ENCODE measurements around the gene HIPK2.

Gene HIPK2

DNA sequence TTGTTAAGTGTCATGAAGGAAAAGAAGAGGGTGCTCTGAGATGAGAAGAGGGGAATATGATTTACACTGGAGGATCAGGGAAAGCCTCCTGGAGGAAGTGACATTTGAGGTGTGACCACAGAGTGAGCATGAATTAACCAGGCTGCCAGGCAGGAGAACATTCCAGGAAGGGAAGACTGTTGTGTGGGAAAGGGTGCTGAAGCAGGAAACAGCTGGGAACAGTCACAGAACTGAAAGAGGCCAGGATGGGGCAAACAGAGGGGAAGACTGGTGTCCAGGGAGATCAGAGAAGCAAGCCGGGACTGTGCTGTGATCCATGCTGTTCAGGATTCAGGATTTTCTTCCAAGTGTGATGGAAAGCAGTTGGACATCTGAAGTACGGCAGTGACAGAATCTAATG, 14.9 kb downstream of the HIPK2 start:
- in situ Hi-C loops (cut with MboI; ENCODE audit: low sequenced_read_pairs, unreplicated experiment), result no loop called here
- DNase-seq (ENCODE audit: low spot score), result no peak
- TF ChIP-seq, protein P1, sequence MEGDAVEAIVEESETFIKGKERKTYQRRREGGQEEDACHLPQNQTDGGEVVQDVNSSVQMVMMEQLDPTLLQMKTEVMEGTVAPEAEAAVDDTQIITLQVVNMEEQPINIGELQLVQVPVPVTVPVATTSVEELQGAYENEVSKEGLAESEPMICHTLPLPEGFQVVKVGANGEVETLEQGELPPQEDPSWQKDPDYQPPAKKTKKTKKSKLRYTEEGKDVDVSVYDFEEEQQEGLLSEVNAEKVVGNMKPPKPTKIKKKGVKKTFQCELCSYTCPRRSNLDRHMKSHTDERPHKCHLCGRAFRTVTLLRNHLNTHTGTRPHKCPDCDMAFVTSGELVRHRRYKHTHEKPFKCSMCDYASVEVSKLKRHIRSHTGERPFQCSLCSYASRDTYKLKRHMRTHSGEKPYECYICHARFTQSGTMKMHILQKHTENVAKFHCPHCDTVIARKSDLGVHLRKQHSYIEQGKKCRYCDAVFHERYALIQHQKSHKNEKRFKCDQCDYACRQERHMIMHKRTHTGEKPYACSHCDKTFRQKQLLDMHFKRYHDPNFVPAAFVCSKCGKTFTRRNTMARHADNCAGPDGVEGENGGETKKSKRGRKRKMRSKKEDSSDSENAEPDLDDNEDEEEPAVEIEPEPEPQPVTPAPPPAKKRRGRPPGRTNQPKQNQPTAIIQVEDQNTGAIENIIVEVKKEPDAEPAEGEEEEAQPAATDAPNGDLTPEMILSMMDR (IDR thresholded peaks at IDR 0.05; ENCODE audit: borderline replicate concordance, control extremely low read depth, extremely low read depth, insufficient read depth, missing control alignments), result no peak

DNA sequence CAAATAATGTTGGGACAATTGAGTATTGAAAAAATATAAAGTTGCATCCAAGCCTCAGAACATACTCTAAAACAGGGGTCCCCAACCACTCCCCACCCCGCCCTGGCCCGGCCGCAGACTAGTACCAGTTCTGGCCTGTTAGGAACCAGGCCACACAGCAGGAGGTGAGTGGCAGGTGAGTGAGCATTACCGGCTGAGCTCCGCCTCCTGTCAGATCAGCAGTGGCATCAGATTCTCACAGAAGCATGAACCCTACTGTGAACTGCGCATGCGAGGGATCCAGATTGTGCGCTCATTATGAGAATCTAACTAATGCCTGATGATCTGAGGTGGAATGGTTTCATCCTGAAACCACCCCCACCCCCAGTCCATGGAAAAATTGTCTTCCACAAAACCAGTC, 19.4 kb downstream of the HIPK2 start:
- TF ChIP-seq, protein P1 (IDR thresholded peaks at IDR 0.05; ENCODE audit: borderline replicate concordance, control extremely low read depth, extremely low read depth, insufficient read depth, missing control alignments), result no peak
- in situ Hi-C loops (cut with MboI; ENCODE audit: low sequenced_read_pairs, unreplicated experiment), result no loop called here
- no peak for DNase-seq (ENCODE audit: low spot score)

DNA sequence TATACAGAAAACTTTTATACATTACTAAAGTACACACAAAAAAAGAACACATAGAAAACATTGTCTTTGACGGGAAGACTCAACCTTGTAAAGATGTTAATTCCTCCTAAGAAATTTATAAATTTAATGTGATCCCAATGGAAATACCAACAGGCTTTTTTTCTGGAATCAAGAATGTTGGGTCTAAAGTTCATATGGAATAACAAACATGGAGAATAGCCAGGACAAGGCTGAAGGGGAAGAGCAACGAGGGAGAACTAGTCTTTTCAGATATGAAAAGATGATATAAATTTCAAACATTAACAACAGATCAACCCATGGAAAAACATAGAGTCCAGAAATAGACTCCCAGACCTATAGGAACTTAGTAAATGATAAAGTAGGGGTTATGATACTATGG, 19.8 kb downstream of the HIPK2 start:
- DNase-seq (ENCODE audit: low spot score), result no peak
- in situ Hi-C loops (cut with MboI; ENCODE audit: low sequenced_read_pairs, unreplicated experiment), result no loop called here
- TF ChIP-seq, protein P1 (IDR thresholded peaks at IDR 0.05; ENCODE audit: borderline replicate concordance, control extremely low read depth, extremely low read depth, insufficient read depth, missing control alignments), result no peak

DNA sequence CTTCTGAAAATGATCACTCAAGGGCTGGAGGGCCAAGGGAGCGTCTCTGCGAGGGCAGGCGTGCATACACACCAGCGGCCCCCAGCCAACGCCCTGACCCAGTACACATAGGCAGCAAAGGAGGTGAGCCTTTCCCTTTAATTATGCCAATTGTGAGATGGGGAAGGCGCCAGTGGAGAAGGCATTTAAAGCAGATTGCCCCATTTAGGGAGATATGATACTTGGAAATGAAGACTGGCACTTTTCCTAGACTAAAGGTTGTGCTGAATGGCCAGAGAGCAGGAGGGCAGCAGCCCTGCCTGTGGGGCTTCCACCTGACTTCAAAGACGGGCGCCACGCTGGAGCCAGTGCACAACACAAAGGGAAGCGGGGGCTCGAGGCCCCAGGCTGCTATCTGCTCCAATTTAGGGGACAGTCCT, 24.1 kb downstream of the HIPK2 start:
- TF ChIP-seq, protein P1 (IDR thresholded peaks at IDR 0.05; ENCODE audit: borderline replicate concordance, control extremely low read depth, extremely low read depth, insufficient read depth, missing control alignments), result no peak

DNA sequence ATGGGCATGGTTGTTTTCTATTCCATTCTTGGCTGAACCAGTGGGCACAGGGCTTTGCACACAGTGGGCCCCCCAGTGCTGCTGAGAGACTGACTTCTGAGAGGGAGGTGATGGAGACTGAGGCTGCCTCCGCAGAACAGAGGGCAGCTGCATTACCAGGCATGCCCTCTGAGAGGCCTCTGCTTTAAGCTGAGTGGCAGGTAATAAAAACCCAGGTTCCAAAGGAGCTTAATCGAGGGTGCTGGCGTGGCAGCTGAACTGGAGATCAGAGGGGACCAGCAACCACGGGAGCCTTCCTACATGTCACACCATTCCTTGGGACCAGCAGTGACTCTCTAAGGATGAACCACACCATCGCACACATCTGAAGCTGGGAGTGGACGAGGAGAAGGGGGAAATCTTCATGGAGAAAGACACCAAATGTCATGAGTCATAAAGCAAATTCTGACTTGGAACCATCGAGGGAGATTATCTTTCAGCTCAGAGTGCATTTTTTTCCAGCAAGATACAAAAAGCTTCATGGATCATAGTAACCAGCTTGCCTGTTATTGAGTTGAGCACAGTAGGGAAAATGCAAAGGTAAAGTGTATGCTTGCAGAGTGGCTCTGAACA, 24.6 kb downstream of the HIPK2 start:
- no peak for DNase-seq (ENCODE audit: low spot score)
- in situ Hi-C loops (cut with MboI; ENCODE audit: low sequenced_read_pairs, unreplicated experiment), result no loop called here
- TF ChIP-seq, protein P1 (IDR thresholded peaks at IDR 0.05; ENCODE audit: borderline replicate concordance, control extremely low read depth, extremely low read depth, insufficient read depth, missing control alignments), result no peak

More for the DNA sequence above, 24.1 kb downstream of the HIPK2 start:
- in situ Hi-C loops (cut with MboI; ENCODE audit: low sequenced_read_pairs, unreplicated experiment), result no loop called here
- no peak for DNase-seq (ENCODE audit: low spot score)

DNA sequence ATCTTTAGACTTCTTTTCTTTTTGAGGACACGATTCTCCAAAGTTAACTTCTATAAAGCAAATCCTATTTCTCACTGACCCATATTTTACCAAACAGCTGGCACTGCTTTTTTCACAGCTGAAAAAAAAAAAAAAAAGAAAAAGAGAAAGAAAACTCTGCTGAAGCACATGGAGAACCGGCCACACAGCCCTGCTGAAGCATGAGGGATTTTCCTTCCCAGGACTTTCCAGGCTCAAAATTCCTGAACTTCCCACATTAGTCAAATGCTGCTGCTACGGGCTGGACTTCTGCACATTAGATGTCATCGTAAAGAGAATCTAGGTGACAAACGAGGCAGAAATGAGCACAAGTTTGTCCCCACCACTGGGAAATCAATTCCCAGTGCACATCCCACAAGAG, 25.2 kb downstream of the HIPK2 start:
- in situ Hi-C loops (cut with MboI; ENCODE audit: low sequenced_read_pairs, unreplicated experiment), result no loop called here
- TF ChIP-seq, protein P1 (IDR thresholded peaks at IDR 0.05; ENCODE audit: borderline replicate concordance, control extremely low read depth, extremely low read depth, insufficient read depth, missing control alignments), result no peak
- no peak for DNase-seq (ENCODE audit: low spot score)
